GM12873 (cell line): Measurements from ENCODE around the gene VAV3.

Experiments used
- CTCF ChIP-seq: IDR thresholded peaks from 2 replicates; pipeline ENCODE4 v1.5.1; 2012; ENCODE audit warnings: low read depth, mild to moderate bottlenecking, moderate library complexity, low read length, control low read depth; ENCODE audit not compliant: insufficient read depth; ENCODE audit errors: missing control alignments

The VAV3 gene

GRCh38 chr1:107821340-107821739 lies 143.6 kb downstream of the VAV3 start:
- no peak for TF ChIP-seq CTCF

- TF ChIP-seq CTCF = no peak
Observed at GRCh38 chr1:107820801-107821200, 144.2 kb downstream of the VAV3 start.

GRCh38 chr1:107817935-107818334 lies 147.0 kb downstream of the VAV3 start:
- TF ChIP-seq CTCF = no peak

GRCh38 chr1:107817206-107817605 lies 147.8 kb downstream of the VAV3 start:
- no peak for TF ChIP-seq CTCF

GRCh38 chr1:107810291-107810951 lies 154.6 kb downstream of the VAV3 start:
- TF ChIP-seq CTCF = no peak

- no peak for TF ChIP-seq CTCF
Observed at GRCh38 chr1:107807855-107808254, 157.1 kb downstream of the VAV3 start.

- no peak for TF ChIP-seq CTCF
Observed at GRCh38 chr1:107807405-107807804, 157.6 kb downstream of the VAV3 start.

- no peak for TF ChIP-seq CTCF
Observed at GRCh38 chr1:107806902-107807301, 158.1 kb downstream of the VAV3 start.
